NCI-H1105 (cell line): ENCODE data around the gene UBE3B.
"Not testable (repeated sequence)": the region's sequence is repeated elsewhere in the genome, so short reads cannot be mapped to it uniquely, and the experiment has no call there.

ENCODE experiments used
- DNase-seq: peaks from one replicate; lab custom pipeline; 2025; lab: John Stamatoyannopoulos, UW

The UBE3B gene

GRCh38 chr12:109473526-109474270, 3.7 kb upstream of the UBE3B start:
- DNase-seq, result not testable (repeated sequence)

GRCh38 chr12:109475121-109475520, 2.3 kb upstream of the UBE3B start:
- no peak for DNase-seq

GRCh38 chr12:109475993-109476806, 1.2 kb upstream of the UBE3B start:
- no peak for DNase-seq

GRCh38 chr12:109476807-109477184, 638 bp upstream of the UBE3B start:
- no peak for DNase-seq

- no peak for DNase-seq
These were observed 505 bp downstream of the UBE3B start for GRCh38 chr12:109477963-109478315.

- no peak for DNase-seq
These were observed 2.3 kb downstream of the UBE3B start for GRCh38 chr12:109479761-109480160.

GRCh38 chr12:109480356-109480755, 2.9 kb downstream of the UBE3B start:
- DNase-seq, result no peak

GRCh38 chr12:109481863-109482262, 4.4 kb downstream of the UBE3B start:
- no peak for DNase-seq

- DNase-seq, result no peak
These were observed 5.1 kb downstream of the UBE3B start for GRCh38 chr12:109482491-109482890.

GRCh38 chr12:109482894-109483293, 5.5 kb downstream of the UBE3B start:
- no peak for DNase-seq

- no peak for DNase-seq
These were observed 5.9 kb downstream of the UBE3B start for GRCh38 chr12:109483346-109483745.

GRCh38 chr12:109485201-109485600, 7.8 kb downstream of the UBE3B start:
- DNase-seq, result no peak

- DNase-seq, result no peak
These were observed 10.0 kb downstream of the UBE3B start for GRCh38 chr12:109487181-109488050.

GRCh38 chr12:109488051-109488665, 10.7 kb downstream of the UBE3B start:
- DNase-seq, result no peak

GRCh38 chr12:109489016-109489954, 11.9 kb downstream of the UBE3B start:
- DNase-seq, result no peak

- DNase-seq, result no peak
These were observed 12.6 kb downstream of the UBE3B start for GRCh38 chr12:109489955-109490565.

- DNase-seq, result no peak
These were observed 14.2 kb downstream of the UBE3B start for GRCh38 chr12:109491671-109492070.

GRCh38 chr12:109492371-109492770, 14.9 kb downstream of the UBE3B start:
- no peak for DNase-seq

GRCh38 chr12:109493090-109493489, 15.7 kb downstream of the UBE3B start:
- no peak for DNase-seq

- no peak for DNase-seq
These were observed 16.5 kb downstream of the UBE3B start for GRCh38 chr12:109493938-109494337.
